Mammary epithelial cell (primary cell): Measurements from ENCODE around the gene ARL17A.
"Not testable (repeated sequence)": the region's sequence is repeated elsewhere in the genome, so short reads cannot be mapped to it uniquely, and the experiment has no call there.

Experiments
- CTCF ChIP-seq, 2 donors: IDR thresholded peaks in 1 of 2; conservative IDR thresholded peaks in 1 of 2; 2 replicates each; pipeline ENCODE4 v1.5.1; 2011 to 2012; ENCODE audit warnings: inconsistent platforms in 2 of 2, low read length in 2 of 2, mild to moderate bottlenecking in 2 of 2, control low read depth in 1 of 2, low read depth in 1 of 2; ENCODE audit not compliant: insufficient read depth in 1 of 2; ENCODE audit errors: extremely low read depth in 1 of 2
- EZH2 ChIP-seq: IDR thresholded peaks from 2 replicates; pipeline ENCODE4 v1.6.1; 2012; ENCODE audit warnings: low read length, inconsistent platforms, borderline replicate concordance

GRCh38 chr17:46603125-46603524 is 23.6 kb upstream of the ARL17A start:
- not testable (repeated sequence) for TF ChIP-seq CTCF (conservative IDR thresholded peaks at IDR 0.05 in 1 of 2, IDR thresholded peaks at IDR 0.05 in 1 of 2; ENCODE audit: extremely low read depth in 1 of 2, insufficient read depth in 1 of 2, low read depth in 1 of 2, low read length in 2 of 2); EZH2
